Osteocyte (in vitro differentiated cells): Measurements from ENCODE around the gene NELFCD. TPM values are rescaled to one million over a fixed set of nuclear protein-coding genes. Genes with fewer than 3 reads are reported as not detected.

Source experiments
- DNase-seq: peaks from one replicate; pipeline ENCODE4 v3.0.0; 2021; ENCODE audit warnings: mixed read lengths; ENCODE audit not compliant: unreplicated experiment; ENCODE audit errors: extremely low spot score
- H3K27ac Mint-ChIP-seq: one replicate; pipeline ENCODE4 v1.8.0; 2021; ENCODE audit warnings: mild to moderate bottlenecking, mixed read lengths; ENCODE audit not compliant: unreplicated experiment
- H3K27me3 Mint-ChIP-seq: one replicate; pipeline ENCODE4 v1.8.0; 2021; ENCODE audit warnings: mixed read lengths; ENCODE audit not compliant: unreplicated experiment
- H3K36me3 Mint-ChIP-seq: one replicate; pipeline ENCODE4 v1.8.0; 2021; ENCODE audit warnings: mixed read lengths; ENCODE audit not compliant: unreplicated experiment
- H3K4me1 Mint-ChIP-seq: one replicate; pipeline ENCODE4 v1.8.0; 2021; ENCODE audit warnings: mixed read lengths; ENCODE audit not compliant: unreplicated experiment
- H3K4me3 Mint-ChIP-seq: one replicate; pipeline ENCODE4 v1.8.0; 2021; ENCODE audit warnings: mild to moderate bottlenecking, moderate library complexity, mixed read lengths; ENCODE audit not compliant: unreplicated experiment
- H3K9me3 Mint-ChIP-seq: one replicate; pipeline ENCODE4 v1.8.0; 2021; ENCODE audit warnings: mixed read lengths; ENCODE audit not compliant: unreplicated experiment
- total RNA-seq: library from RNA; stranded (reverse); gene quantifications from 2 replicates; pipeline ENCODE4 v1.2.1, GENCODE V29; 2021
- TF ChIP-seq, protein P1 (sequence below): fragments of 200-600 bp; sonication (generic); IDR thresholded peaks from 2 replicates; pipeline ENCODE4 v1.5.0; 2021; ENCODE audit warnings: antibody characterized with exemption, mild to moderate bottlenecking, moderate library complexity

NELFCD gene
- total RNA-seq, 1 donor from 2014 or later, result 60.9 TPM

DNA sequence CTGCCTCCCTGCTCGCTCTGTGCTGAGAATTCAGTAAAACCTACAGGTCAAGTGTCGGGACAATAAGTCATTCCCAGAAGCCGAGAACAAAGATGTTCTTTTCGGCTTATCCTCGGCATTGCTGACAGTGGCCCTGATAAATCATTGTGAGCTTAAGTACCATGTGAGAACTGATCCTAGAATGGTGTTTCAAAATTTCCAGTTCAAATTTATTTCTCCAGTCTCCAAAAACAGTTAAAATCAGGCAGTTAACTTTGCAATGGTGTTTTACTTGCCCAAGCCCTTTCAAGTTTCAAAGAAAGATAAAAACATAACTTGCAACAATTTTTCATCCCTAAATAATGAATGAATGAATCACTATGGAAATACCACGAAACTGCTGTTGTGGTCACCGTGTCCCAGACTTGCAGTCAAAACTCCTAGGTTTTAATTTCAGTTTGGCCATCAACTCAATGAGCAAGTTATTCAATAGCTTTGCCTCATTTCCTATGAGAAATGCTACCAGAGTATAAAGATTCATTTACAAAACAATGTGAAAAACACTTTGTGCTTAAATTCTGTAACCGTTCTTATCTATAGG, 46.8 kb downstream of the NELFCD start:
- H3K4me1 Mint-ChIP-seq, result peaks cover 52% of the 10 kb centered on the region
- peaks cover 52% of the 10 kb centered on the region for H3K36me3 Mint-ChIP-seq
- TF ChIP-seq, protein P1, sequence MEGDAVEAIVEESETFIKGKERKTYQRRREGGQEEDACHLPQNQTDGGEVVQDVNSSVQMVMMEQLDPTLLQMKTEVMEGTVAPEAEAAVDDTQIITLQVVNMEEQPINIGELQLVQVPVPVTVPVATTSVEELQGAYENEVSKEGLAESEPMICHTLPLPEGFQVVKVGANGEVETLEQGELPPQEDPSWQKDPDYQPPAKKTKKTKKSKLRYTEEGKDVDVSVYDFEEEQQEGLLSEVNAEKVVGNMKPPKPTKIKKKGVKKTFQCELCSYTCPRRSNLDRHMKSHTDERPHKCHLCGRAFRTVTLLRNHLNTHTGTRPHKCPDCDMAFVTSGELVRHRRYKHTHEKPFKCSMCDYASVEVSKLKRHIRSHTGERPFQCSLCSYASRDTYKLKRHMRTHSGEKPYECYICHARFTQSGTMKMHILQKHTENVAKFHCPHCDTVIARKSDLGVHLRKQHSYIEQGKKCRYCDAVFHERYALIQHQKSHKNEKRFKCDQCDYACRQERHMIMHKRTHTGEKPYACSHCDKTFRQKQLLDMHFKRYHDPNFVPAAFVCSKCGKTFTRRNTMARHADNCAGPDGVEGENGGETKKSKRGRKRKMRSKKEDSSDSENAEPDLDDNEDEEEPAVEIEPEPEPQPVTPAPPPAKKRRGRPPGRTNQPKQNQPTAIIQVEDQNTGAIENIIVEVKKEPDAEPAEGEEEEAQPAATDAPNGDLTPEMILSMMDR, result no peak
- DNase-seq, result no peak
- no peak overlapping the region for H3K27ac Mint-ChIP-seq
- no peaks in the 10 kb centered on the region for H3K27me3 Mint-ChIP-seq
- H3K4me3 Mint-ChIP-seq, result no peak overlapping the region
- H3K9me3 Mint-ChIP-seq, result no peaks in the 10 kb centered on the region

DNA sequence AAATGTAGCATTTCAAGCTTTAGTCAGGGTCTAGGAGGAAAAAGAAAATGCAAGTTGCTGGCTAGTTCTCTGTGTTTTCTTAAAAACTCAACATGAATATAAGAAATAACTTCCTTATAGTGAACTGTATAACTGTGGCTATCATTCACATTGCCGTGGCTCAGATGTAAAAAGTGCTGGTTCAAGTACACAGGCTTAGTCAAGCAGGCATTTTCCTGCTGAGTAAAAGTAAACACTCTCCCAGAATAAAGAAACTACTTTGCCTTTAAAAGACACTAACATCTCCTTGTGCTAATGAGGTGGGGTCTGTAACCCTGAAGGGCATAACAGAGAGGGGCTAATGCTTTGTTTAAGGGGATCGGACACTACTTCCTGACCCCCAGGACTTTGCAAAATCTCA, 47.8 kb downstream of the NELFCD start:
- H3K36me3 Mint-ChIP-seq, result peaks cover 44% of the 10 kb centered on the region
- peaks cover 60% of the 10 kb centered on the region for H3K4me1 Mint-ChIP-seq
- peak overlapping the region; percentile 75 for H3K27ac Mint-ChIP-seq
- no peaks in the 10 kb centered on the region for H3K9me3 Mint-ChIP-seq
- no peak for DNase-seq
- no peaks in the 10 kb centered on the region for H3K27me3 Mint-ChIP-seq
- peak overlapping the region; percentile 63 for H3K4me3 Mint-ChIP-seq
- TF ChIP-seq, protein P1, result no peak

DNA sequence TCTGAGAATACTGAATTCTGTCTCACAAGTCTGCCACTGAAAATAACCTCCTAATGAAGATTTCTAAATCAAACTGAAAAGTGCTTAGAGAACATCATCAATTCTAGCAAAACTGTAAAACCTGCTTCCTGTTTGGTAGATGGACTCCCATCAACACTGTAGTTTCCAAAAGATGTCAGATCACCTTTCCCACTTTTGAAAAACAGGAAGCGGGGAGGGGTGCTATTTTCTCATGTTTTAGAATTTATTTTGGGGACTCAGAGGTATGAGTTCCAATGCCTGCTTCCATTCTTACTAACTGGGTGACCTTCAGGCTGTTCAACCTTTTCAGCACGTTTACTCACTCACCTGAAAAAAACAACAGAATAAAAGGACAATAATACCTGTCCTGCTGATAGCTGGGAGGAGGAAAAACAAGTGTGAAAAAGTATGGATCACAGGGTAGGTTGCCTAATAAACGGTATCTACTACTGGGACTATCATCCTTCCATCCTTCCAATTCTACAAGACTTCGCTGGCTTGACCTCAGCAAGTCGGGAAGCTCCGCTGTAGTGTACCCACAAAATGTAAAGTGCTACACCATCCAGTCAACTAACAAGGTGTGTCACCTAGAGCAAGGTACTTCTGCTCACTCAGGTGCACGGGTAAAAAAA, 50.0 kb downstream of the NELFCD start:
- H3K27ac Mint-ChIP-seq, result peak overlapping the region; percentile 93
- H3K4me1 Mint-ChIP-seq, result peaks cover 60% of the 10 kb centered on the region
- no peaks in the 10 kb centered on the region for H3K27me3 Mint-ChIP-seq
- TF ChIP-seq, protein P1, result no peak
- peak overlapping the region; percentile 94 for H3K4me3 Mint-ChIP-seq
- H3K9me3 Mint-ChIP-seq, result no peaks in the 10 kb centered on the region
- peaks cover 45% of the 10 kb centered on the region for H3K36me3 Mint-ChIP-seq
- no peak for DNase-seq

DNA sequence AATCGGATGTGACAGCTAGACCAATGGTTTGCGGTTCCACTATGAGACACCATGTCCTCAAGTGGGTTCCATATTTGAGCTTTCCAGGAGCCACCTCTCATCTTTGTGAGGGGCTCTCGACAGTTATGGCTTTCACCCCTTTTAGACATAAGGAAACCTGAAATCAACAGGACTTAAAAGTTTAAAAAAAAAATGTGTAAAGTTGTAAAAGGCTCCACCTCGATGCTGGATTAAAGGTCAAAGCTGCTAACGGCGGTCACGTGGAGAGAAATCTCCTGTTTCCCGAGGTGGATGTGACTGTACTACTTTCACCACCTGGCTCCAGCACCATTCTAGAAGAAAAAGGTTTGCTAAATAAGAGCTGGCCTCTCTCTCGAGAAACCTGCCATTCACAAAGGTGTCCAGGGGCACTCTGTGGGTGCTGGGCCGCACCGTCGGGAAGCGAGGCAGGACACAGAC, 50.5 kb downstream of the NELFCD start:
- no peaks in the 10 kb centered on the region for H3K9me3 Mint-ChIP-seq
- no peak for DNase-seq
- H3K27ac Mint-ChIP-seq, result peak overlapping the region; percentile 93
- peaks cover 47% of the 10 kb centered on the region for H3K36me3 Mint-ChIP-seq
- H3K4me1 Mint-ChIP-seq, result peaks cover 60% of the 10 kb centered on the region
- TF ChIP-seq, protein P1, result no peak
- H3K27me3 Mint-ChIP-seq, result no peaks in the 10 kb centered on the region
- H3K4me3 Mint-ChIP-seq, result peak overlapping the region; percentile 94

DNA sequence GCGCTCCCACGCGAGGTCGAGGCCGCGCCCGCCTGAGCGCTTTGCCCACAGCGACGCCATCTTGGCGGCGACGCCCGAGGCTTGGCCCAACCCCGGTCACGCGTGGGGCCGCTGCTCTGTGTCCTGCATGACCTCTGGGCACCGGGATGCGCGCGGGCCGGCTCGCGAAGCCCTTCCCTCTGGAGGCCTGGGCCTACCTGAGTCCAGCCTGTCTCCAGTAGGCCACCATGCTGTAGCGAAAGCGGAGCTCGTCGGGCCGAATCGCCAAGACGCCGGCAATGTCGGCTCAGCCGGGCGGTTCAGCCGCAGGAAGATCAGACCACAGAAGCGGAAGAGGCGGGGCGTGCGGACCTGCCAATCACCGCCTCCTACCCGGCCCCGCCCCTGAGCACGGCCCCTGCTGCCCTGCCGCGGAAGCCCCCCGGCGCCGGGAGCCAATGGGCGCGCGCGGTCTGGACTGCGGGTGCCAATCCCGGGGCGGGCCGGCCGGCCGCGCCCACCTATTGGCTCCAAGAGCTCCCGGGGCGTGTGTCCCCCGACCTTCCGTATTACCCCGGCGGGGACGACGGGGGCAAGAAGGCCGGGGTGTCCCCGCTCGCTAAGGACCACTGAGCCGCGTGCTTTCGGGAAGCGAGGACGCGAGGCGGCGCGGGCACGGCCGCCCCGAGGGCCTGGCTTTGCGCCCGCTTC, 51.1 kb downstream of the NELFCD start, which contains the start of gene ATP5F1E:
ATP5F1E (minus strand) TSS at position 313 of the 690 bp plus-strand sequence; CDS start at position 229, 84 bp downstream.
- Mint-ChIP-seq H3K4me3 (peak within 1 kb of the TSS; percentile 94), H3K36me3 (peaks cover 47% of the 10 kb centered on the region), H3K4me1 (peaks cover 57% of the 10 kb centered on the region), H3K27ac (peak within 1 kb of the TSS; percentile 93), H3K27me3 (no peaks in the 10 kb centered on the region), H3K9me3 (no peaks in the 10 kb centered on the region)
- DNase-seq, result peak; percentile 99
- TF ChIP-seq, protein P1, result no peak
